Activated B cell treated with CpG ODN at 0.5 μM for 24 hours (primary cell): Measurements from ENCODE around the gene KCNJ1. TPM values are rescaled to one million over a fixed set of nuclear protein-coding genes. Genes with fewer than 3 reads are reported as not detected.

Source experiments
- ATAC-seq: fragments of 200-7000 bp; cut with Tn5 transposase; one replicate; pipeline ENCODE4 v1.10.0; 2021; ENCODE audit warnings: low read depth, mild to moderate bottlenecking, moderate library complexity
- CTCF ChIA-PET: fragments of 350-600 bp; sonication (Branson Sonifier 250); formaldehyde crosslinking; loops from one replicate; lab custom pipeline; 2021; ENCODE audit warnings: antibody characterized with exemption; lab: Charles Lee
- POLR2A ChIA-PET: fragments of 350-600 bp; sonication (Branson Sonifier 250); formaldehyde crosslinking; loops from one replicate; lab custom pipeline; 2021; ENCODE audit warnings: antibody characterized with exemption; lab: Charles Lee
- DNase-seq: peaks from one replicate; pipeline ENCODE4 v3.0.0; 2022
- H3K27ac Mint-ChIP-seq: one replicate; pipeline ENCODE4 v1.8.0; 2020; ENCODE audit warnings: mixed read lengths
- H3K27me3 Mint-ChIP-seq: one replicate; pipeline ENCODE4 v1.8.0; 2021; ENCODE audit warnings: mixed read lengths
- H3K36me3 Mint-ChIP-seq: one replicate; pipeline ENCODE4 v1.8.0; 2021; ENCODE audit warnings: low read depth, mixed read lengths
- H3K4me1 Mint-ChIP-seq: one replicate; pipeline ENCODE4 v1.8.0; 2021; ENCODE audit warnings: mixed read lengths
- H3K4me3 Mint-ChIP-seq: one replicate; pipeline ENCODE4 v1.8.0; 2020; ENCODE audit warnings: mild to moderate bottlenecking, mixed read lengths
- H3K9me3 Mint-ChIP-seq: one replicate; pipeline ENCODE4 v1.8.0; 2020; ENCODE audit warnings: mixed read lengths
- CTCF ChIP-seq: fragments of 200-600 bp; IDR thresholded peaks from one replicate; pipeline ENCODE4 v1.8.0; 2022; ENCODE audit warnings: antibody characterized with exemption, mild to moderate bottlenecking
- intact Hi-C: fragments of 100-400 bp; cut with micrococcal nuclease; formaldehyde crosslinking; loops from one replicate; pipeline ENCODE4 v1.15.1; 2024
- total RNA-seq: library from RNA; stranded (reverse); gene quantifications from 2 replicates; pipeline ENCODE4 v1.2.3, GENCODE V29; 2022

Gene KCNJ1
- total RNA-seq, 1 donor from 2014 or later = not detected

DNA sequence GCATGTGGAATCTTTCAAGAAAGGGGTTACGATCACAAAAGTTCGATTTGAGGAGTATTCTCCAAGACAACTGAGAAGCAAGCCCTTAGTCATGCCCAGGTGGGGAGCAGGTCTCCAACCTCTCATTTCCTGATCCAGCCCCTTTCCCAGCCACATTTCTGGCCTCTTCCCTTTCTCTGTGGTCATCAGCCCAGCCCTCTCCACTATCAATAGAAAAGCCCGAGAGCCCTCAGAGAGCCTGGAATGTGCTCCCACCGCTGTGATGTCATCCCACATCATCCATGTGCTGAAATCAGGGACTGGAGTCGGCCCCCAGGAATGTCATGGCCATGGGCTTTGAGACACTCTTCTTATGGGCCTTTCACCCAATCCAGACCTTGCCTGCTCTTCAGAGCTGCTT is 62.6 kb downstream of the KCNJ1 start:
- H3K27ac Mint-ChIP-seq = peak overlapping the region; percentile 26
- H3K9me3 Mint-ChIP-seq = no peaks in the 10 kb centered on the region
- DNase-seq (no peak), ATAC-seq (no peak)
- intact Hi-C loops = no loop called here
- H3K4me1 Mint-ChIP-seq = peaks cover 22% of the 10 kb centered on the region
- ChIA-PET POLR2A (no interaction called here), CTCF (no interaction called here)
- H3K36me3 Mint-ChIP-seq = peaks cover 97% of the 10 kb centered on the region
- no peak overlapping the region for H3K4me3 Mint-ChIP-seq
- no peaks in the 10 kb centered on the region for H3K27me3 Mint-ChIP-seq
- no peak for TF ChIP-seq CTCF

- Mint-ChIP-seq H3K4me1 (peaks cover 22% of the 10 kb centered on the region), H3K4me3 (no peak overlapping the region), H3K9me3 (no peaks in the 10 kb centered on the region), H3K27me3 (no peaks in the 10 kb centered on the region), H3K27ac (peak overlapping the region; percentile 26), H3K36me3 (peaks cover 93% of the 10 kb centered on the region)
- ATAC-seq (no peak), DNase-seq (no peak)
- ChIA-PET POLR2A (no interaction called here), CTCF (no interaction called here)
- TF ChIP-seq CTCF = no peak
- intact Hi-C loops = no loop called here
Measured at GRCh38 chr11:128803449-128804245, 63.4 kb downstream of the KCNJ1 start.

- H3K4me3 Mint-ChIP-seq = no peak overlapping the region
- ChIA-PET CTCF (no interaction called here), POLR2A (no interaction called here)
- no peaks in the 10 kb centered on the region for H3K27me3 Mint-ChIP-seq
- H3K9me3 Mint-ChIP-seq = no peaks in the 10 kb centered on the region
- H3K4me1 Mint-ChIP-seq = peaks cover 22% of the 10 kb centered on the region
- H3K27ac Mint-ChIP-seq = no peak overlapping the region
- intact Hi-C loops = no loop called here
- DNase-seq (no peak), ATAC-seq (no peak)
- TF ChIP-seq CTCF = no peak
- peaks cover 94% of the 10 kb centered on the region for H3K36me3 Mint-ChIP-seq
Measured at GRCh38 chr11:128803011-128803410, 64.1 kb downstream of the KCNJ1 start.

DNA sequence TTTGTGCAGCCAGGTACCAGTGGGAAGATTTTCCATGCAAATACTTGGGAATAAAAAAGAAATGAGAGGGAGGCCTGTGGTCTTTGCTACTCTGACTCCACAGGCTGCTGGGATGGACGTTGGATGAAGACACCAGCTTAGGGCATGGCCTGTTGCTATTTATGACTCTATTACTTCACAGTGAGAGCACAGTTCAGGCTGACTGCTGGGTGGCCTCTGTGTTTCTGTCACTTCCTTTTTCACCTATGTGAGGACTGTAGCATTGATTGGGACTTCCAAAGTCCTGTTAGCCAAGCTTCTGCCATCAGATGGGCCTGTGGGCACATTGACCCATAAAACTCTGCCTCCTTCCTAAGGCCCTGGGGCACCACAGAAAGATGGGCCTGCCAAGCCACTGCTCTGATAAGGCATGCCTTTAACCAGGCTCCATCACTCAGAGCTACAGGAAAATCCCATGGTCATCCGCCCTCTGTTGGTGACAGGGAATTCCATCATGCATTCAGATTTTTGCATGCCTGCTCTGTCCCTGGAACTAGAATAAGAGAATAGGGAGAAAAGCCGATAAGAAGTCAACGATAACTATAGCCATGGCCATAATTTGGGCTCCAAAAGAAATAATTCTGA is 64.6 kb downstream of the KCNJ1 start:
- Mint-ChIP-seq H3K4me1 (peaks cover 24% of the 10 kb centered on the region), H3K36me3 (peaks cover 94% of the 10 kb centered on the region), H3K27ac (no peak overlapping the region), H3K9me3 (no peaks in the 10 kb centered on the region), H3K4me3 (no peak overlapping the region), H3K27me3 (no peaks in the 10 kb centered on the region)
- ATAC-seq (no peak), DNase-seq (no peak)
- POLR2A ChIA-PET = no interaction called here
- no peak for TF ChIP-seq CTCF
- CTCF ChIA-PET = no interaction called here
- intact Hi-C loops = no loop called here

DNA sequence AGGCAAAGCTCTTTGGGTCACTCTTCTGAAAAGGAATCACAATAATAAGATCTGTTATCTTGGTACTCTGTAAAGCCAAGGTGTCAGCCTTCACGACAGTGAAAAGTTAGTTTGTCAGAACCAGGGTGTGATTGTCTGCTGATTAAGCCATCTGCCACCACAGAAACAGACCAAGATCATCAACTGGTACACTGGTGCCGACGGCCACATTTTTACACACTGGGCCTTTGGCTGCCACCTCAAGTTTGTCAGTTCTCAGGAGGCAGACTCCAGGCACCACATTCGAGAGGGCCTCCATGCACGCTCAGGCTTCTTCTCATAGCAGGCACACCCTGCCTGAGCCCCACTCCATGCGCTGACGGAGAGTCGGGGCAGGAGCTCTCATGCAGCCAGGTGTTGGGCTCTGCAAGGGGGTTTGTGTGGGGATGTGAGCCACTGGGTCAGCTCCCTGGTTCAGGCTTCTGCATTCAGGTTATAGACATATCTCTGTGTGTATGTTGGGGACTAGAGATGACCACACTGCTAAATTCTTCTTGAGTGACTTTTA is 66.2 kb downstream of the KCNJ1 start:
- no peak for DNase-seq
- intact Hi-C loops = no loop called here
- Mint-ChIP-seq H3K4me1 (peaks cover 37% of the 10 kb centered on the region), H3K36me3 (peaks cover 95% of the 10 kb centered on the region), H3K27ac (peak overlapping the region; percentile 38), H3K4me3 (no peak overlapping the region), H3K27me3 (no peaks in the 10 kb centered on the region), H3K9me3 (no peaks in the 10 kb centered on the region)
- CTCF ChIA-PET = interaction anchor here (1.0 kb wide), 1 partner anchor 643 kb away, joined by 3 read pairs; no protein-coding TSS in a partner anchor
- POLR2A ChIA-PET = no interaction called here
- no peak for ATAC-seq
- no peak for TF ChIP-seq CTCF
